ENCODE data around the gene SDCCAG8.

GRCh38 chr1:243394066-243394465 is 138.2 kb downstream of the SDCCAG8 start:
- TF ChIP-seq EZH2 (IDR thresholded peaks at IDR 0.05; ENCODE audit: borderline replicate concordance) = no peak
- TF ChIP-seq CTCF (IDR thresholded peaks at IDR 0.05; ENCODE audit: poor library complexity) = no peak
- TF ChIP-seq EZH2phosphoT487 (IDR thresholded peaks at IDR 0.05; ENCODE audit: low read depth, severe bottlenecking, unreplicated experiment) = no peak
